ENCODE data around the gene MPDU1.

DNA sequence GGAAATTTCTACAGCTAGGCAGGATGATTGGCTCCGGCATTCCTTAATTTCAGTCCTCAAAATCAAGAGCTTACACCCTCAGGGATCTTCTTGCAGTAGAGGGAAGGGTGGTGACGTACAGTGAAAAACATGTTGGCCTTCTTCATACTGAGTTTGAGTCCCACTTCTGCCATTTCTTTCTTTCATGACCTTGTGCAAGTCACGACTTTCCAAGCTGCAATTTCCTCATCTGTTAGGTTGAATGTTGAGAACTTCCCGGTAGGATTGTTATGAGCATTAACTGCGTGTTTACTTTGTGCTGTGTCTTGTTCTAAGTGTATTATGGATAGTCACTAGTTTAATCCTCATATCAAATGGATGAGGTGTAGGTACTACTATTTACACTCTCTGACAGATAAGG lies 14.1 kb upstream of the MPDU1 start:
- TF ChIP-seq, protein P1, sequence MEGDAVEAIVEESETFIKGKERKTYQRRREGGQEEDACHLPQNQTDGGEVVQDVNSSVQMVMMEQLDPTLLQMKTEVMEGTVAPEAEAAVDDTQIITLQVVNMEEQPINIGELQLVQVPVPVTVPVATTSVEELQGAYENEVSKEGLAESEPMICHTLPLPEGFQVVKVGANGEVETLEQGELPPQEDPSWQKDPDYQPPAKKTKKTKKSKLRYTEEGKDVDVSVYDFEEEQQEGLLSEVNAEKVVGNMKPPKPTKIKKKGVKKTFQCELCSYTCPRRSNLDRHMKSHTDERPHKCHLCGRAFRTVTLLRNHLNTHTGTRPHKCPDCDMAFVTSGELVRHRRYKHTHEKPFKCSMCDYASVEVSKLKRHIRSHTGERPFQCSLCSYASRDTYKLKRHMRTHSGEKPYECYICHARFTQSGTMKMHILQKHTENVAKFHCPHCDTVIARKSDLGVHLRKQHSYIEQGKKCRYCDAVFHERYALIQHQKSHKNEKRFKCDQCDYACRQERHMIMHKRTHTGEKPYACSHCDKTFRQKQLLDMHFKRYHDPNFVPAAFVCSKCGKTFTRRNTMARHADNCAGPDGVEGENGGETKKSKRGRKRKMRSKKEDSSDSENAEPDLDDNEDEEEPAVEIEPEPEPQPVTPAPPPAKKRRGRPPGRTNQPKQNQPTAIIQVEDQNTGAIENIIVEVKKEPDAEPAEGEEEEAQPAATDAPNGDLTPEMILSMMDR (IDR thresholded peaks at IDR 0.05; ENCODE audit: borderline replicate concordance, extremely low read depth, low read length, poor library complexity, severe bottlenecking): no peak
- TF ChIP-seq EZH2 (IDR thresholded peaks at IDR 0.05; ENCODE audit: borderline replicate concordance, low read depth, low read length, severe bottlenecking): no peak

Measured in DND-41 (cell line).